H9 (cell line): ENCODE data around the gene USP12. TPM values are rescaled to one million over a fixed set of nuclear protein-coding genes. Genes with fewer than 3 reads are reported as not detected.
A peak's percentile ranks its signal among the peaks of the same experiment; 100 is the strongest.

Source experiments
- DNase-seq: peaks from one replicate; pipeline ENCODE4 v3.0.0-alpha.2; 2017
- H2AFZ ChIP-seq: one replicate; pipeline ENCODE4 v1.6.1; 2013; ENCODE audit warnings: mild to moderate bottlenecking, low read length, control low read depth, moderate library complexity
- H2AK5ac ChIP-seq: 2 replicates; pipeline ENCODE4 v1.6.1; 2013; ENCODE audit warnings: low read length, control low read depth, mixed read lengths; ENCODE audit not compliant: insufficient read length
- H2BK120ac ChIP-seq: one replicate; pipeline ENCODE4 v1.6.1; 2013; ENCODE audit warnings: low read depth, mild to moderate bottlenecking, low read length, control low read depth, inconsistent platforms; ENCODE audit not compliant: poor library complexity, severe bottlenecking
- H2BK12ac ChIP-seq: 2 replicates; pipeline ENCODE4 v1.6.1; 2013; ENCODE audit warnings: low read length, control low read depth, mixed read lengths, low read depth; ENCODE audit not compliant: insufficient read length
- H2BK15ac ChIP-seq: 2 replicates; pipeline ENCODE4 v1.6.1; 2013; ENCODE audit warnings: low read depth, low read length, control low read depth
- H2BK20ac ChIP-seq: one replicate; pipeline ENCODE4 v1.6.1; 2013; ENCODE audit warnings: low read depth, mild to moderate bottlenecking, low read length, control low read depth, inconsistent platforms; ENCODE audit not compliant: poor library complexity, severe bottlenecking
- H2BK5ac ChIP-seq: 2 replicates; pipeline ENCODE4 v1.6.1; 2013; ENCODE audit warnings: low read length, control low read depth, mixed read lengths; ENCODE audit not compliant: insufficient read length
- H3K14ac ChIP-seq: 2 replicates; pipeline ENCODE4 v1.6.1; 2013; ENCODE audit warnings: low read length, control low read depth; ENCODE audit not compliant: insufficient read depth
- H3K18ac ChIP-seq: 2 replicates; pipeline ENCODE4 v1.6.1; 2013; ENCODE audit warnings: low read depth, mild to moderate bottlenecking, mixed read lengths, low read length, control low read depth; ENCODE audit not compliant: insufficient read length
- H3K23ac ChIP-seq: 2 replicates; pipeline ENCODE4 v1.6.1; 2013; ENCODE audit warnings: low read length, control low read depth, mixed read lengths, low read depth; ENCODE audit not compliant: insufficient read length
- H3K23me2 ChIP-seq: 2 replicates; pipeline ENCODE4 v1.6.1; 2013; ENCODE audit warnings: low read depth, mild to moderate bottlenecking, mixed read lengths, low read length, control low read depth; ENCODE audit not compliant: insufficient read length, poor library complexity, severe bottlenecking
- H3K27ac ChIP-seq: 2 replicates; pipeline ENCODE4 v1.5.1; 2013; ENCODE audit warnings: low read length, control low read depth, mixed read lengths, low read depth; ENCODE audit not compliant: insufficient read length
- H3K27me3 ChIP-seq: 2 replicates; pipeline ENCODE4 v1.6.1; 2013; ENCODE audit warnings: low read length, control low read depth, inconsistent platforms; ENCODE audit not compliant: insufficient read depth
- H3K4ac ChIP-seq: 2 replicates; pipeline ENCODE4 v1.6.1; 2013; ENCODE audit warnings: low read depth, mild to moderate bottlenecking, control low read depth, inconsistent platforms, low read length, moderate library complexity
- H3K4me1 ChIP-seq: 2 replicates; pipeline ENCODE4 v1.6.1; 2013; ENCODE audit warnings: low read length, control low read depth, inconsistent platforms; ENCODE audit not compliant: insufficient read depth
- H3K4me2 ChIP-seq: 2 replicates; pipeline ENCODE4 v1.6.1; 2013; ENCODE audit warnings: low read length, control low read depth, mixed read lengths; ENCODE audit not compliant: insufficient read length, insufficient read depth
- H3K56ac ChIP-seq: 2 replicates; pipeline ENCODE4 v1.6.1; 2013; ENCODE audit warnings: low read depth, mild to moderate bottlenecking, mixed read lengths, low read length, control low read depth; ENCODE audit not compliant: insufficient read length
- H3K79me1 ChIP-seq: 2 replicates; pipeline ENCODE4 v1.6.1; 2013; ENCODE audit warnings: low read depth, mild to moderate bottlenecking, moderate library complexity, low read length, control low read depth, inconsistent platforms; ENCODE audit not compliant: insufficient read depth, poor library complexity, severe bottlenecking
- H3K79me2 ChIP-seq: 2 replicates; pipeline ENCODE4 v1.6.1; 2013; ENCODE audit warnings: low read length, control low read depth, inconsistent platforms; ENCODE audit not compliant: insufficient read depth
- H3K9ac ChIP-seq: 2 replicates; pipeline ENCODE4 v1.6.1; 2013; ENCODE audit warnings: low read length, control low read depth, mixed read lengths; ENCODE audit not compliant: insufficient read length; ENCODE audit errors: extremely low read depth
- H3K9me3 ChIP-seq: one replicate; pipeline ENCODE4 v1.6.1; 2013; ENCODE audit warnings: low read depth, low read length, inconsistent platforms; ENCODE audit not compliant: control insufficient read depth
- H3T11ph ChIP-seq: one replicate; pipeline ENCODE4 v1.6.1; 2013; ENCODE audit warnings: mild to moderate bottlenecking, low read length, control low read depth, inconsistent platforms
- H4K20me1 ChIP-seq: one replicate; pipeline ENCODE4 v1.6.1; 2013; ENCODE audit not compliant: control insufficient read depth, insufficient read length, insufficient read depth
- H4K5ac ChIP-seq: 2 replicates; pipeline ENCODE4 v1.6.1; 2013; ENCODE audit warnings: low read depth, mild to moderate bottlenecking, mixed read lengths, low read length, control low read depth; ENCODE audit not compliant: insufficient read length
- H4K8ac ChIP-seq: replicated peaks from 2 replicates; pipeline ENCODE4 v1.6.1; 2013; ENCODE audit warnings: low read length, control low read depth, mixed read lengths, low read depth; ENCODE audit not compliant: insufficient read length
- H4K91ac ChIP-seq: 2 replicates; pipeline ENCODE4 v1.6.1; 2013; ENCODE audit warnings: low read depth, mild to moderate bottlenecking, moderate library complexity, mixed read lengths, low read length, control low read depth; ENCODE audit not compliant: insufficient read length
- H3K27ac Mint-ChIP-seq, 3 experiments: 2 replicates in 2 of 3; 3 replicates in 1 of 3; pipeline ENCODE4 v1.8.0; 2020 to 2021; ENCODE audit warnings: mixed read lengths in 3 of 3, mild to moderate bottlenecking in 1 of 3, moderate library complexity in 1 of 3
- H3K27me3 Mint-ChIP-seq: 2 replicates; pipeline ENCODE4 v1.8.0; 2021; ENCODE audit warnings: low read depth, mild to moderate bottlenecking, moderate library complexity, mixed read lengths
- H3K36me3 Mint-ChIP-seq, 3 experiments: 2 replicates in 2 of 3; 3 replicates in 1 of 3; pipeline ENCODE4 v1.8.0; 2020 to 2021; ENCODE audit warnings: low read depth in 3 of 3, mixed read lengths in 3 of 3; ENCODE audit not compliant: insufficient read depth in 1 of 3
- H3K4me1 Mint-ChIP-seq, 2 experiments: 2 replicates each; pipeline ENCODE4 v1.8.0; 2020; ENCODE audit warnings: mixed read lengths in 2 of 2
- H3K4me3 Mint-ChIP-seq, 2 experiments: 2 replicates in 1 of 2; 3 replicates in 1 of 2; pipeline ENCODE4 v1.8.0; 2020 to 2021; ENCODE audit warnings: mild to moderate bottlenecking in 2 of 2, mixed read lengths in 2 of 2, moderate library complexity in 1 of 2
- H3K9me3 Mint-ChIP-seq, 2 experiments: 2 replicates in 1 of 2; 3 replicates in 1 of 2; pipeline ENCODE4 v1.8.0; 2020; ENCODE audit warnings: mild to moderate bottlenecking in 2 of 2, mixed read lengths in 2 of 2, moderate library complexity in 1 of 2
- CTCF ChIP-seq: fragments of 200-600 bp; sonication (generic); conservative IDR thresholded peaks from 3 replicates; pipeline ENCODE4 v1.8.0; 2021; ENCODE audit warnings: antibody characterized with exemption, mild to moderate bottlenecking
- WGBS: extraction: QIAGEN DNeasy Blood & Tissue Kit; methylation state at CpG from one replicate; pipeline ENCODE4 v1.1.7; 2013; ENCODE audit warnings: missing lambda C conversion rate, low lambda C conversion rate, mixed read lengths; ENCODE audit not compliant: insufficient read length; ENCODE audit errors: extremely low coverage; 5-methylcytosine and 5-hydroxymethylcytosine counted together
- total RNA-seq: library from RNA; stranded (reverse); gene quantifications from 2 replicates; pipeline ENCODE4 v1.2.1, GENCODE V29; 2021

The USP12 gene
- total RNA-seq, 1 experiment from 2014 or later: 24.8 TPM

- Histone ChIP-seq H4K20me1 (no peaks in the 10 kb centered on the region), H4K5ac (no peak overlapping the region), H3K79me1 (no peaks in the 10 kb centered on the region), H2BK15ac (no peak overlapping the region), H3K18ac (no peak overlapping the region), H2AK5ac (no peak overlapping the region), H3K56ac (no peak overlapping the region), H3K23ac (no peak overlapping the region), H2BK20ac (no peak overlapping the region), H3K4ac (no peak overlapping the region), H2AFZ (no peak overlapping the region), H3K4me1 (no peaks in the 10 kb centered on the region), H2BK5ac (no peak overlapping the region), H3K27ac (no peak overlapping the region), H4K8ac (no peak overlapping the region), H3K14ac (no peak overlapping the region), H4K91ac (no peak overlapping the region), H3T11ph (no peak overlapping the region), H2BK120ac (no peak overlapping the region), H2BK12ac (no peak overlapping the region), H3K79me2 (no peaks in the 10 kb centered on the region), H3K4me2 (no peak overlapping the region), H3K23me2 (no peaks in the 10 kb centered on the region), H3K9ac (no peak overlapping the region), H3K27me3 (no peaks in the 10 kb centered on the region), H3K9me3 (no peaks in the 10 kb centered on the region)
- peaks cover 4 to 5% of the 10 kb centered on the region in 2 experiments; a peak in 3 of 4 replicates for H3K4me1 Mint-ChIP-seq
- peaks cover 0 to 4% (median 0%) of the 10 kb centered on the region in 3 experiments; a peak in 2 of 7 replicates for H3K36me3 Mint-ChIP-seq
- peaks cover 3% of the 10 kb centered on the region; the same call in 1 of the 2 replicates for H3K27me3 Mint-ChIP-seq
- no CpG with 5 or more reads among the region's 13 CpGs for WGBS
- peak; percentile 18 for DNase-seq
- peak overlapping the region in 1 of 3 experiments; percentile 18; a peak in 1 of 7 replicates for H3K27ac Mint-ChIP-seq
- TF ChIP-seq CTCF: no peak
- no peak overlapping the region for H3K4me3 Mint-ChIP-seq
- peaks cover 2 to 3% of the 10 kb centered on the region in 2 experiments; a peak in 2 of 5 replicates for H3K9me3 Mint-ChIP-seq
Measured at GRCh38 chr13:27024776-27025492, 146.7 kb downstream of the USP12 start.
